HG03439 (cell line): ENCODE results near the gene PARD3.
"Not testable (repeated sequence)": the region's sequence is repeated elsewhere in the genome, so short reads cannot be mapped to it uniquely, and the experiment has no call there.

Experiments used
- ATAC-seq: cut with Tn5 transposase; IDR thresholded peaks from one replicate; pipeline ENCODE4 v1.9.1; 2021; ENCODE audit warnings: mild to moderate bottlenecking, moderate library complexity; ENCODE audit not compliant: unreplicated experiment

The PARD3 gene

DNA sequence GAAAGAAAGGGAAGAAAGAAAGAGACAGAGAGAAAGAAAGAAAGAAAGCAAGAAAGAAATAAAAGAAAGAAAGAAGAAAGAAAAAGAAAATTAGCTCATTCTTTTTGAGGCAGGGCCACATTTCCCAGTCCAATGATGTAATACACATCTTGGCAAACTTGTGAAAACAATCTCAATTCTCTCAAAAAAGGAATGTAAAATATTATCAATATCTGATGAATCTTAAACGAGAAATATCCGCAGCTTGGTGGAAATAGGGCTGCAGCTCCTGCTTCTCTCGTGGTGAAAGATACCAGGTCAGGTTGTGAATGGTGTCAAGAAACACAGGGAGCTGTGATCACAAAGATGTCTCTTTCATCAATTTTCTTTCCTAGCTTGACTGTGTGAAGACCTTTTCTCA is 741.0 kb downstream of the PARD3 start:
- no peak for ATAC-seq

GRCh38 chr10:34067741-34068140 is 747.4 kb downstream of the PARD3 start:
- ATAC-seq: not testable (repeated sequence)

DNA sequence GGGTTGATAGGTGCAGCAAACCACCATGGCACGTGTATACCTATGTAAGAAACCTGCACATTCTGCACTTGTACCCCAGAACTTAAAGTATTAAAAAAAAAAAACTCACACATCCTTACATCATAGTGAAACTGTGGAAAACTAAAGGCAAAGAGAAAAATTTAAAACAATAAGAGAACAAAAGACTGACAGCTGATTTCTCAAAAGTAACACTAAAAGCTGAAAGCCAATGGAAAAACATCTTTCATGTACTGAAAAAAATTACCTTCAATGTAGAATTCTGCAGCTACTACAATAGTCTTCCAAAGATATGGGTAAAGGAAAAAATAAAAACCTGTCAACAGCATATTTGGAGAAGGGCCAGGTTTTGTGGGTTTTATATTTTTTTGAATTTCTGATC is 751.5 kb downstream of the PARD3 start:
- ATAC-seq: no peak

DNA sequence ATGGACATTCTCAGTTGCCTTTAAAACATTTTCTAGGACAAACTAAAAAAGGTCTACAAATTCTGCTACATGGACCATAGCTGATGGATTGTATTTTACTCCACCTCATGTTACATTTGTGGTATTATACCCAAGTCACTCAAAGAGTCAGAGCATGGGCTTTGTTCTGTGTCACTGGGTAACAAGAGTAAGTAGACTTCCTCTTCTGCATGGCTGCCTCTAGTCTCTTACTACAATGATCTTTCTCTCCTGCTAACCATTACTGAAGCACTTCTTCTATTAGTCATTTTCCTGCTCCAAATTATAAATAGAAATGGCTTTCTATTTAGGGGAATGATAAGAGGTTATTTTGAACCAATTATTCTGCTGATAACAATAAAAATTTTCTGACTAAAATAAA is 753.3 kb downstream of the PARD3 start:
- no peak for ATAC-seq
